Measurements from ENCODE around the gene PRPF39.
"Not testable (repeated sequence)": the region's sequence is repeated elsewhere in the genome, so short reads cannot be mapped to it uniquely, and the experiment has no call there.

PRPF39 gene

DNA sequence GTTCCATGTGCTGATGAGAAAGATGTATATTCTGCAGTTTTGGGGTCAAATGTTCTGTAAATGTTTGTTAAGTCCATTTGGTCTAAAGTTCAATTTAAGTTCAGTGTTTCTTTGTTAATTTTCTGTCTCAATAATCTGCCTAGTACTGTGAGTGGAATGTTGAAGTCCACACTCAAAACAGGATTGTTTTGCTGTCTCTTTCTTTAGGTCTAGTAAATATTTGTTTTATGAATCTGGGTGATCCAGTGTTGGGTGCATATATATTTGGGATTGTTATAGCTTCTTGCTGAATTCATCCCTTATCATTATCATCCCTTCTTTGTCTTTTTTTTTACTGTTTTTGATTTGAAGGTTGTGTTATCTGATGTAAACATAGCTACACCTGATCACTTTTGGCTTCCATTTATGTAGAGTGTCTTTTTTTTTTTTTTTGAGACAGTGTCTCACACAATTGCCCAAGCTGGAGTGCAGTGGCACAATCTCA is 26.0 kb upstream of the PRPF39 start:
- Histone ChIP-seq H3K27ac (ENCODE audit: low read length) (no peak overlapping the region), H3K9me3 (ENCODE audit: insufficient read depth, low read depth, low read length) (no peaks in the 10 kb centered on the region), H3K9ac (ENCODE audit: low read depth, low read length) (no peak overlapping the region), H3K27me3 (ENCODE audit: insufficient read depth, low read length) (no peaks in the 10 kb centered on the region), H3K36me3 (ENCODE audit: insufficient read depth, low read depth, low read length) (peaks cover 12% of the 10 kb centered on the region), H3K4me1 (ENCODE audit: insufficient read depth, low read length) (no peaks in the 10 kb centered on the region), H3K4me3 (ENCODE audit: low read length) (no peak overlapping the region)

DNA sequence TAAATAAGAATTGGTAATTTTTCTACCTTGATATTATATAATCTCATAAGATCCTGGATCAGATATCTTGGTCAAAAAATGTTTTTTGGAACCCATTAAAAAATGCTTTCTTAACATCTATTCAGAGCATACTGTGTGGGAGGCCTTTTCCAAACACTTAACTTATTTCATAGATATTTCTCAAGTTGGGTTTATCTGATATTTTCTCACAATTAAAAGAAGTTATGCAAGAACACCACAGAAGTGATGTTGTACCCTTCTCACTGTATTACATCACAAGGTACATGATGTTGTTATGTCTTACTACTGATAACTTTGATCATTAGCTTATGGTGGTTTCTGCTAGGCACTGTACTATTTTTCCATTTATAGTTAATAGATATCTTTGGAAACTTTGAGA is 23.4 kb upstream of the PRPF39 start:
- no peaks in the 10 kb centered on the region for H3K27me3 ChIP-seq (ENCODE audit: insufficient read depth, low read length)
- no peak overlapping the region for H3K4me3 ChIP-seq (ENCODE audit: low read length)
- H3K9me3 ChIP-seq (ENCODE audit: insufficient read depth, low read depth, low read length): no peaks in the 10 kb centered on the region
- no peak overlapping the region for H3K27ac ChIP-seq (ENCODE audit: low read length)
- no peak overlapping the region for H3K9ac ChIP-seq (ENCODE audit: low read depth, low read length)
- H3K4me1 ChIP-seq (ENCODE audit: insufficient read depth, low read length): no peaks in the 10 kb centered on the region
- no peaks in the 10 kb centered on the region for H3K36me3 ChIP-seq (ENCODE audit: insufficient read depth, low read depth, low read length)

DNA sequence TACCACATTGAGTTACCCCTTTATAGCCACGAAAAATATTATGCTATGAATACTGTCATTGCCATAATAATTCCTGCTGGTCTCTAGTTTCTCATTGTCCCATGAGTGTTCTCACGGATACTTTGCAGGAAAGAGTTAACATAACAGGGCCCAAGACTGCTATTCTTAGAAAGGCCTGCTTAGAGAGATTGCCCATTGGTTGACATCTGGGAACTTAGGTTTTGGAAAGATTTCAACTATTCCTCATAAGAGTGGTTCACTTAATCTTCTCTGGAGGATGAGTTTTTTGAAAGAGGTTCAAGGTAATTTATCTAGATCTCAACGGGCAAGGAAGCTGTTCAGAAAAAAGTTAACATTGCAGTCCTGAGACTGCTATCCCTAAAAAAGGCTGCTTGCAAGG is 18.4 kb upstream of the PRPF39 start:
- Histone ChIP-seq H3K27ac (ENCODE audit: low read length) (no peak overlapping the region), H3K4me3 (ENCODE audit: low read length) (no peak overlapping the region), H3K9ac (ENCODE audit: low read depth, low read length) (no peak overlapping the region), H3K36me3 (ENCODE audit: insufficient read depth, low read depth, low read length) (peaks cover 3% of the 10 kb centered on the region; the same call in 1 of the 2 replicates), H3K27me3 (ENCODE audit: insufficient read depth, low read length) (no peaks in the 10 kb centered on the region), H3K9me3 (ENCODE audit: insufficient read depth, low read depth, low read length) (no peaks in the 10 kb centered on the region), H3K4me1 (ENCODE audit: insufficient read depth, low read length) (no peaks in the 10 kb centered on the region)

DNA sequence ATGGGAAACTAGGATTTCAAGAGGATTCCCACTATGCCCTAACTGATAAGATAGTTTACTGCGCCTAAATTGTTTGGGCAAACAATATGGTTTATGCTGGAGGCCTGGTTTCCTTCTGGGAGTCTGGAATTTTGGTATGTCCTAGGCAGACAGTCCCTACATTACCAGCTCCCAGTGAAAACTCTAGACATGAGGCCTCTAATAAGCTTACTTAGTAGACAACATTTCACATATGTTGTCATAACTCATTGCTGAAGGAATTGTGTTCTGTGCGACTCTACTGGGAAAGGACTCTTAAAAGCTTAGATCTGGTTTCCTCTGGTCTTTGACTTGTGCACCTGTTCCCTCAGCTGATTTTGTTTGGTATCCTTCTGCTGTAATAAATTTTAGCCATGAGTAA is 18.0 kb upstream of the PRPF39 start:
- Histone ChIP-seq H3K9ac (ENCODE audit: low read depth, low read length) (no peak overlapping the region), H3K4me3 (ENCODE audit: low read length) (no peak overlapping the region), H3K4me1 (ENCODE audit: insufficient read depth, low read length) (no peaks in the 10 kb centered on the region), H3K9me3 (ENCODE audit: insufficient read depth, low read depth, low read length) (no peaks in the 10 kb centered on the region), H3K36me3 (ENCODE audit: insufficient read depth, low read depth, low read length) (peaks cover 3% of the 10 kb centered on the region; the same call in 1 of the 2 replicates), H3K27me3 (ENCODE audit: insufficient read depth, low read length) (no peaks in the 10 kb centered on the region), H3K27ac (ENCODE audit: low read length) (no peak overlapping the region)

DNA sequence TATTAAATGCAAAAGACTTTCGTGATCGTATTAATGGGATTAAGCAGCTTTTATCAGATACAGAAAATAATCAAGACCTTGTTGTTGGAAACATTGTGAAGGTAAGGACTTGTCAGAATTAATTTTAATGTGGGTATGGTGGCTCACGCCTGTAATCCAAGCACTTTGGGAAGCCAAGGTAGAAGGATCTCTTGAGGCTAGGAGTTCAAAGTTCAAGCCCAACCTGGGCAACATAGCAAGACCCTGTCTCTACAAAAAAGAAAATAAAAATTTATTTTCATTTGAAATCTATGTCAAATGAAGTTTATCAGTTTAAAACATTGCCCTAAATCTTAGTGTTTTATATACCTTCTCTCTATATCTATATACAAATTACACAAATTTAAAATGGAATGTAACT is 17.2 kb upstream of the PRPF39 start:
- Histone ChIP-seq H3K36me3 (ENCODE audit: insufficient read depth, low read depth, low read length) (peaks cover 3% of the 10 kb centered on the region; the same call in 1 of the 2 replicates), H3K4me1 (ENCODE audit: insufficient read depth, low read length) (no peaks in the 10 kb centered on the region), H3K9ac (ENCODE audit: low read depth, low read length) (no peak overlapping the region), H3K4me3 (ENCODE audit: low read length) (no peak overlapping the region), H3K9me3 (ENCODE audit: insufficient read depth, low read depth, low read length) (no peaks in the 10 kb centered on the region), H3K27ac (ENCODE audit: low read length) (no peak overlapping the region), H3K27me3 (ENCODE audit: insufficient read depth, low read length) (no peaks in the 10 kb centered on the region)

- Histone ChIP-seq H3K36me3 (ENCODE audit: insufficient read depth, low read depth, low read length) (peaks cover 3% of the 10 kb centered on the region; the same call in 1 of the 2 replicates), H3K27ac (ENCODE audit: low read length) (no peak overlapping the region), H3K4me3 (ENCODE audit: low read length) (no peak overlapping the region), H3K9me3 (ENCODE audit: insufficient read depth, low read depth, low read length) (no peaks in the 10 kb centered on the region), H3K9ac (ENCODE audit: low read depth, low read length) (no peak overlapping the region), H3K4me1 (ENCODE audit: insufficient read depth, low read length) (no peaks in the 10 kb centered on the region), H3K27me3 (ENCODE audit: insufficient read depth, low read length) (no peaks in the 10 kb centered on the region)
Observed at GRCh38 chr14:45068396-45068795, 15.5 kb upstream of the PRPF39 start.

GRCh38 chr14:45070215-45070614 is 13.7 kb upstream of the PRPF39 start:
- Histone ChIP-seq H3K9me3 (ENCODE audit: insufficient read depth, low read depth, low read length) (no peaks in the 10 kb centered on the region), H3K4me3 (ENCODE audit: low read length) (no peak overlapping the region), H3K27ac (ENCODE audit: low read length) (no peak overlapping the region), H3K36me3 (ENCODE audit: insufficient read depth, low read depth, low read length) (peaks cover 3% of the 10 kb centered on the region; the same call in 1 of the 2 replicates), H3K27me3 (ENCODE audit: insufficient read depth, low read length) (no peaks in the 10 kb centered on the region), H3K4me1 (ENCODE audit: insufficient read depth, low read length) (no peaks in the 10 kb centered on the region), H3K9ac (ENCODE audit: low read depth, low read length) (no peak overlapping the region)

DNA sequence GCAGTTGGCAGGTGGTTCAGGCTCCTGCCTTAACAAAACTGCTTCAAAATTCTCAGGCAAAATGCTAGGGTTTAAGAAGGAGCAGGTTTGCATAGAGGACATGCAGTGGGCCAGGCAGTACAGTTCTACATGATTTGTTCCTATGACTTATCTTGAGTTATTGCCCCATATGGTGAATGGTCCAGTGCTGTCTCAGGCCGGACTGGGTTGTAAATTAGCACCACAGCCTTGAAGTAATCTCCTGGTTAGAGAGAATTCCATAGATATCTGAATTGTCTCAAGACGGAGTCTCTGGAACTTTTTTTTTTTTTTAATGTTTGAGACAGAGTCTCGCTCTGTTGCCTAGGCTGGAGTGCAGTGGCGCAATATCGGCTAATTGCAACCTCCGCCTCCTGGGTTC is 11.8 kb upstream of the PRPF39 start:
- Histone ChIP-seq H3K4me3 (ENCODE audit: low read length) (no peak overlapping the region), H3K9me3 (ENCODE audit: insufficient read depth, low read depth, low read length) (no peaks in the 10 kb centered on the region), H3K9ac (ENCODE audit: low read depth, low read length) (no peak overlapping the region), H3K36me3 (ENCODE audit: insufficient read depth, low read depth, low read length) (peaks cover 3% of the 10 kb centered on the region; the same call in 1 of the 2 replicates), H3K27ac (ENCODE audit: low read length) (no peak overlapping the region), H3K27me3 (ENCODE audit: insufficient read depth, low read length) (no peaks in the 10 kb centered on the region), H3K4me1 (ENCODE audit: insufficient read depth, low read length) (peaks cover 5% of the 10 kb centered on the region; the same call in 1 of the 2 replicates)

- H3K27ac ChIP-seq (ENCODE audit: low read length): no peak overlapping the region
- H3K27me3 ChIP-seq (ENCODE audit: insufficient read depth, low read length): no peaks in the 10 kb centered on the region
- peaks cover 5% of the 10 kb centered on the region; the same call in 1 of the 2 replicates for H3K4me1 ChIP-seq (ENCODE audit: insufficient read depth, low read length)
- no peak overlapping the region for H3K4me3 ChIP-seq (ENCODE audit: low read length)
- no peaks in the 10 kb centered on the region for H3K9me3 ChIP-seq (ENCODE audit: insufficient read depth, low read depth, low read length)
- no peak overlapping the region for H3K9ac ChIP-seq (ENCODE audit: low read depth, low read length)
- H3K36me3 ChIP-seq (ENCODE audit: insufficient read depth, low read depth, low read length): peaks cover 3% of the 10 kb centered on the region; the same call in 1 of the 2 replicates
Observed at GRCh38 chr14:45073231-45073879, 10.6 kb upstream of the PRPF39 start.

DNA sequence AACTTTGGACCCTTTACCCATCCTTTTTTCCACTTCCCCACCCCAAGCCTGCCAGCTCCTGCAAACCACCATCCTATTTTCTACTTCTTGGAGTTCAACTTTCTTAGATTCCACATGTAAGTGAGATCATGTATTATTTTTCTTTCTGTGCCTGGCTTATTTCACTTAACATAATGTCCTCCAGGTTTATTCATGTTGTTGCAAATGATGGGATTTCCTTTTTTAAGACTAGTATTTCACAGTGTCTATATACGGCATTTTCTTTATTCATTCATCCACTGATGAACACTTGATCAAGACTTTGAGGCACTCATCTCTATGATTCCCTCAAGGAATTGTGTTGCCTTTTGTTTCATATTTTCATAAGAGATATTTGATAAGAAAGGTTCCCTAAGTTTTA is 5.6 kb upstream of the PRPF39 start:
- H3K4me3 ChIP-seq (ENCODE audit: low read length): no peak overlapping the region

DNA sequence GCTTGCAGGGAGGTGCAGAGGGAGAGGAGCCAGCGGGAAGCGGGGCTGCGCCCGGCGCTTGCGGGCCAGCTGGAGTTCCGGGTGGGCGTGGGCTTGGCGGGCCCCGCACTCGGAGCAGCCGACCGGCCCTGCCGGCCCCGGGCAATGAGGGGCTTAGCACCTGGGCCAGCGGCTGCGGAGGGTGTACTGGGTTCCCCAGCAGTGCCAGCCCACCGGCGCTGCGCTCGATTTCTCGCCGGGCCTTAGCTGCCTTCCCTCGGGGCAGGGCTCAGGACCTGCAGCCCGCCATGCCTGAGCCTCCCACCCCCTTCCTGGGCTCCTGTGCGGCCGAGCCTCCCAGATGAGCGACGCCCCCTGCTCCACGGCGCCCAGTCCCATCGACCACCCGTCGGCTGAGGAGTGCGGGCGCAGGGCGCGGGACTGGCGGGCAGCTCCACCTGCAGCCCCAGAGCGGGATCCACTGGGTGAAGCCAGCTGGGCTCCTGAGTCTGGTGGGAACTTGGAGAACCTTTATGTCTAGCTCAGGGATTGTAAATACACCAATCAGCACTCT is 3.4 kb upstream of the PRPF39 start:
- peaks cover 11% of the 10 kb centered on the region; the same call in 1 of the 2 replicates for H3K4me1 ChIP-seq (ENCODE audit: insufficient read depth, low read length)
- H3K27me3 ChIP-seq (ENCODE audit: insufficient read depth, low read length); H3K36me3 ChIP-seq (ENCODE audit: insufficient read depth, low read depth, low read length); H3K9me3 ChIP-seq (ENCODE audit: insufficient read depth, low read depth, low read length); H3K9ac ChIP-seq (ENCODE audit: low read depth, low read length); H3K4me3 ChIP-seq (ENCODE audit: low read length); H3K27ac ChIP-seq (ENCODE audit: low read length): not testable (repeated sequence)

More for the DNA sequence above, 5.6 kb upstream of the PRPF39 start:
- no peak overlapping the region for H3K27ac ChIP-seq (ENCODE audit: low read length)
- H3K9me3 ChIP-seq (ENCODE audit: insufficient read depth, low read depth, low read length): no peaks in the 10 kb centered on the region
- H3K9ac ChIP-seq (ENCODE audit: low read depth, low read length): no peak overlapping the region
- H3K27me3 ChIP-seq (ENCODE audit: insufficient read depth, low read length): no peaks in the 10 kb centered on the region
- peaks cover 5% of the 10 kb centered on the region; the same call in 1 of the 2 replicates for H3K4me1 ChIP-seq (ENCODE audit: insufficient read depth, low read length)
- no peaks in the 10 kb centered on the region; the same call in 1 of the 2 replicates for H3K36me3 ChIP-seq (ENCODE audit: insufficient read depth, low read depth, low read length)

DNA sequence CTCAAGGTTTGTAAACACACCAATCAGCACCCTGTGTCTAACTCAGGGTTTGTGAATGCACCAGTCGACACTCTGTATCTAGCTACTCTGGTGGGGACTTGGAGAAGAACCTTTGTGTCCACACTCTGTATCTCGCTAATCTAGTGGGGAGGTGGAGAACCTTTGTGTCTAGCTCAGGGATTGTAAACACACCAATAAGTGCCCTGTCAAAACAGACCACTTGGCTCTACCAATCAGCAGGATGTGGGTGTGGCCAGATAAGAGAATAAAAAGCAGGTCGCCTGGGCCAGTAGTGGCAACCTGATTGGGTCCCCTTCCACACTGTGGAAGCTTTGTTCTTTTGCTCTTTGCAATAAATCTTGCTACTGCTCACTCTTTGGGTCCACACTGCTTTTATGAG is 2.8 kb upstream of the PRPF39 start:
- not testable (repeated sequence) for H3K4me3 ChIP-seq (ENCODE audit: low read length); H3K27ac ChIP-seq (ENCODE audit: low read length); H3K9ac ChIP-seq (ENCODE audit: low read depth, low read length); H3K9me3 ChIP-seq (ENCODE audit: insufficient read depth, low read depth, low read length); H3K36me3 ChIP-seq (ENCODE audit: insufficient read depth, low read depth, low read length); H3K27me3 ChIP-seq (ENCODE audit: insufficient read depth, low read length)
- H3K4me1 ChIP-seq (ENCODE audit: insufficient read depth, low read length): peaks cover 14% of the 10 kb centered on the region; the same call in 1 of the 2 replicates
